ENCODE data around the gene DNAAF1. TPM values are rescaled to one million over a fixed set of nuclear protein-coding genes. Genes with fewer than 3 reads are reported as not detected.

DNAAF1 gene
- total RNA-seq (under 1 TPM in 2 of 4 donors, not detected in 2; 0.14 to 0.28 TPM), polyA plus RNA-seq (0.68 TPM)
- long read RNA-seq, donor 1 = 0 reads
- long read RNA-seq, donor 2 = 0 reads
- long read RNA-seq, donor 3 = 0 reads
- long read RNA-seq, donor 4 = 0 reads

DNA sequence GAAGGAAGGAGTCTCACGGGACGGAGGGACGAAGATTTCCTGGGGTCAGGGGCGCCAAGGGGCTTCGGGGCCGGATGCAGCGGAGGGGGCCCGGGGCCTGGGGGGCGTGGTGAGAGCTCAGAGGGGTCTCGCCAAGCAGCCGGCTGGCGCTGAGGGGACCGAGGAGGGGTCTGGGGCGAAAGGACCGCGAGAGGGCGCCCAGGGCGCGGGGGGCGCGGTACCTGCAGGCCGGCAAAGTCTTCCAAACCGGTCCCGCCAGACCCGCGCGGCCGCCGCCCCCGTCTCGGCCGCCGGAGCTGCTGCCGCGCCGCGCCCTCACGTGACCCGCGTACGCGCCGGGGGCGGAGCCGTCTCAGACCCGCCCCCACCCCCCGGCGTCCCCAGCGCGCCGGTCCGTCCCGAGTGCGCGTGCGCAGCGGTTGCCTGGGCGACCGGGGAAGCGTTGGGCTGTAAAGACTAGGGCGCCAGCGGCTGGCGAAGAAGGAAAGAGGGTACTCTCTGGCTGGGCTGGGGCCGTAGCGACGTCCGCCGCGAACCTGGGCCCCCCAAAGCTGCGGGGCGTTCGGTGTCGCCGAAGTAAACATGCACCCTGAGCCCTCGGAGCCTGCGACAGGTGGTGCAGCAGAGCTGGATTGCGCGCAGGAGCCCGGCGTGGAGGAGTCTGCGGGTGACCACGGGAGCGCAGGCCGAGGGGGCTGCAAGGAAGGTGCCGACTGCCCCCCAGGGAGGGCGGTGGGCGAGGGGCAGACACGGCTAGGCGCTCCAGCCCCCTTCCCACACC is at the start of gene DNAAF1, which contains the start of gene HSDL1:
TSS of gene DNAAF1 (plus strand) at position 450 of the 781 bp plus-strand sequence. CDS start at position 583, 133 bp downstream.
TSS of gene HSDL1 (minus strand) at position 319 of the 781 bp plus-strand sequence. CDS start 13,856 bp downstream, outside the sequence.
- peak; percentile 96 for ATAC-seq

DNA sequence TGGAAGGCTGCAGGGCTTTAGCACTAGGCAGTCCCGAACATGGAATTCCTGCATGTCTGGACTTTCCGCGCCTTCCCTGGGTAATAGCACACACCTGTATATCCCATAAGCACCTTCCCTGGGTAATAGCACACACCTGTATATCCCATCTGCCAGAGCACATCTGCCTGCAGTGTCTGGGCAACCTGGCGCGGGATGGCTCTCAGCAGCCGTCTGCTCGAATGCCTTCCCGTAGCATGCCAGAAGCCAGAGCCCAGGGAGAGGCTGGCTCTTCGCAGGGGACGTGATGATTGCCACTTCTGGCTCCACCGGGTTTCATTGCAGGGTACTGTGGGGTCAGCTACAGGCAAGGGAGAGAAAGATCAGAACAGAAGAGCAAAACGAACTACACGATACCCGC is 49.6 kb upstream of the DNAAF1 start:
- no peak overlapping the region for H3K27ac ChIP-seq (ENCODE audit: low read length)
- H3K27me3 ChIP-seq (ENCODE audit: control insufficient read depth, insufficient read depth) = no peaks in the 10 kb centered on the region
- ATAC-seq (peak; percentile 27 to 29), DNase-seq (peak in 1 of 3 donors; percentile 44)
- no peaks in the 10 kb centered on the region for H3K9me3 ChIP-seq (ENCODE audit: control insufficient read depth, low read length)
- H3K4me1 ChIP-seq (ENCODE audit: control insufficient read depth, insufficient read depth, low read length) = no peaks in the 10 kb centered on the region
- intact Hi-C loops (cut with DNase I) = no loop called here
- WGBS = 76% methylated on average over 14 of the region's 14 CpGs
- H3K4me3 ChIP-seq (ENCODE audit: low read length) = no peak overlapping the region

More for the DNA sequence above, at the start of gene DNAAF1, which contains the start of gene HSDL1:
- peak; percentile 89 to 97 (median 96) for DNase-seq
- H3K9me3 ChIP-seq (ENCODE audit: control insufficient read depth, low read length) = no peaks in the 10 kb centered on the region
- no peaks in the 10 kb centered on the region for H3K4me1 ChIP-seq (ENCODE audit: control insufficient read depth, insufficient read depth, low read length)
- WGBS = under 1% methylated on average over 89 of the region's 89 CpGs
- no peaks in the 10 kb centered on the region for H3K27me3 ChIP-seq (ENCODE audit: control insufficient read depth, insufficient read depth)
- H3K27ac ChIP-seq (ENCODE audit: low read length) = peak within 1 kb of the TSS; percentile 53
- H3K4me3 ChIP-seq (ENCODE audit: low read length) = peak within 1 kb of the TSS; percentile 96
- intact Hi-C loops (cut with DNase I) = no loop called here

DNA sequence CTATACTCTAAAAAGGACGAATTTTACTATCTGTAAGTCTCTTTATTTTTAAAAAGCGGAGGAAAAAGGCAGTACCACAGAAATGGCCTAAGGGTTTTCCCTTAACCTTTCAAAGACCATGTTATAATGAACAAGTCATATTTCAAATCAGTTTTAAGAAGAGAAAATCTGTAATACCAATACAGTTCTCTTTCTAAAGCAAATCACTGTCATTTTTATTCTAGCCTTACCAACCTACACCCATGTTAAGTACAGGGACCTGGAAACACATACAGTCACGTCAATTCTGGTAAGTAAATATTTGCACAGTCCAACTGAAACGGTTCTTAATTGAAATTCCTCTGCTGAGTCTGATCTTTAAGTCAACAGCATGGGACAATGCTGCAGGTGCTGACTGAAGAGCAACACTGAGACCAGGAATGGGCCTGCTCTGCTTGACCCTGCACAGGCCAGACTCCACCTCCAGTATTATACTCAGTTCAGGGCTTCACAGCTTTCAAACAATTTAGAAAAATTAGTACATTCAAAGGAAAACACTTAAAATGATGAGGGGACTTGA is 48.6 kb upstream of the DNAAF1 start:
- Histone ChIP-seq H3K9me3 (ENCODE audit: control insufficient read depth, low read length) (no peaks in the 10 kb centered on the region), H3K27ac (ENCODE audit: low read length) (no peak overlapping the region)
- ATAC-seq = peak in 1 of 2 donors; percentile 12

DNA sequence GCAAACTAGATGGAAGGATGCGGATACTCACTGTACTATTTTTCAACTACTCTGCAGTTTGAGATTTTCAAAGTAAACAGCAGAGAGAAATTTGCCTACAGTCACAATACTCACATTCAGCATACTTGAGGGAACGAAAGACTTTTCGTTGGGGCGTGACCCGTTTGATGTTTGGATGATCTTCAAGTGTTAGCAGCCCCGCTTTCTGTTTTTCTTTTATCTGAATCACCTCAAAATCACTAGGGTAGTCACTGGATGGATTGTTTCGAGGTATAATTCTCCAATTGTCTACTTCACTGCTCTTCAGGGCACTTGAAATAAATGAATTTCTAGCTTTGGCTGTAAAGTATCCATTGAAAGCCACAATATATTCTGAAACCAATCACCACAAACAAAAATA is 46.2 kb upstream of the DNAAF1 start:
- H3K27ac ChIP-seq (ENCODE audit: low read length) = no peak overlapping the region
- WGBS = 93% methylated on average over 7 of the region's 7 CpGs
- ATAC-seq (no peak), DNase-seq (no peak)
- H3K9me3 ChIP-seq (ENCODE audit: control insufficient read depth, low read length) = no peaks in the 10 kb centered on the region
- intact Hi-C loops (cut with DNase I) = no loop called here
- no peaks in the 10 kb centered on the region for H3K27me3 ChIP-seq (ENCODE audit: control insufficient read depth, insufficient read depth)
- H3K4me3 ChIP-seq (ENCODE audit: low read length) = no peak overlapping the region
- H3K4me1 ChIP-seq (ENCODE audit: control insufficient read depth, insufficient read depth, low read length) = peaks cover 3% of the 10 kb centered on the region

More for the DNA sequence above, 48.6 kb upstream of the DNAAF1 start:
- 76% methylated on average over 4 of the region's 4 CpGs for WGBS
- H3K4me3 ChIP-seq (ENCODE audit: low read length) = no peak overlapping the region
- DNase-seq = no peak
- intact Hi-C loops (cut with DNase I) = no loop called here
- no peaks in the 10 kb centered on the region for H3K27me3 ChIP-seq (ENCODE audit: control insufficient read depth, insufficient read depth)
- H3K4me1 ChIP-seq (ENCODE audit: control insufficient read depth, insufficient read depth, low read length) = no peaks in the 10 kb centered on the region

DNA sequence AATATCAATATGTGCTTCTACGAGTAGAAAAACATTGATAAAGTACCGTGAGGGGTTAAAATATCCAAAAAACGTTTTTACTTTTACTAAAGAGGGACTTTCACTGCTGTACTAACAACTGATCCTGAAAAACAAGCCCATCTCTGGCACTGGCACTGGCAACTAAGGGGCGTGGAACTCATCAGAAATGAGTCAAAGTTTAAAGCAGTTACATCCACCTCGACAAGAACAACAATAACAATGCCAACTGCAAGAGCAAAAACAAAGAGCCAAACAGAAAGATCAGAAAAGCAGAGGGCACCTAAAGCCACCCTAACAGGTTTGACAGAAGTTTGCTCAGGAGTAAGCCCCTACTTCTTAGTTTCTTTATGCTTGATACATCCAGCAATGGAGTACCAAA is 41.4 kb upstream of the DNAAF1 start:
- H3K4me3 ChIP-seq (ENCODE audit: low read length) = no peak overlapping the region
- ATAC-seq (no peak), DNase-seq (no peak)
- H3K27me3 ChIP-seq (ENCODE audit: control insufficient read depth, insufficient read depth) = no peaks in the 10 kb centered on the region
- 63% methylated on average over 5 of the region's 5 CpGs for WGBS
- intact Hi-C loops (cut with DNase I) = no loop called here
- no peak overlapping the region for H3K27ac ChIP-seq (ENCODE audit: low read length)
- H3K4me1 ChIP-seq (ENCODE audit: control insufficient read depth, insufficient read depth, low read length) = peaks cover 3% of the 10 kb centered on the region
- H3K9me3 ChIP-seq (ENCODE audit: control insufficient read depth, low read length) = no peaks in the 10 kb centered on the region

DNA sequence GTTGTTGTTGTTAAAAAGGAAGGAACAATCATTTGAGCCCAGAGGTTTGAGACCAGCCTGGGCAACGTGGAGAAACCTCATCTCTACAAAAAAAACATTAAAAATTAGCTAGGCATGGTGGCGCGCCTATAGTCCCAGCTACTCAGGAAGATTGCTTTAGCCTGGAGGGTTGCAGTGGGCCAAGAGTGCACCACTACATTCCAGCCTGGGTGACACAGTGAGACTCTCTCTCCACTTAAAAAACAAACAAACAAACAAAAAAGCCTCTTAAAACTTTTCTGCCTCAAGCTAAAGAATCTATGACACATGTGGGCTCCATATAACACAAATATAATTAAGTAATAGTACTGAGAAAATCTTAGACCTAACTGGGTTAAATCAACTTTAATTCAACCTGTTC is 40.9 kb upstream of the DNAAF1 start:
- ATAC-seq (no peak), DNase-seq (no peak)
- H3K27ac ChIP-seq (ENCODE audit: low read length) = no peak overlapping the region
- 81% methylated on average over 3 of the region's 3 CpGs for WGBS
- H3K27me3 ChIP-seq (ENCODE audit: control insufficient read depth, insufficient read depth) = no peaks in the 10 kb centered on the region
- H3K9me3 ChIP-seq (ENCODE audit: control insufficient read depth, low read length) = no peaks in the 10 kb centered on the region
- H3K4me1 ChIP-seq (ENCODE audit: control insufficient read depth, insufficient read depth, low read length) = peaks cover 3% of the 10 kb centered on the region
- H3K4me3 ChIP-seq (ENCODE audit: low read length) = no peak overlapping the region
- intact Hi-C loops (cut with DNase I) = no loop called here

DNA sequence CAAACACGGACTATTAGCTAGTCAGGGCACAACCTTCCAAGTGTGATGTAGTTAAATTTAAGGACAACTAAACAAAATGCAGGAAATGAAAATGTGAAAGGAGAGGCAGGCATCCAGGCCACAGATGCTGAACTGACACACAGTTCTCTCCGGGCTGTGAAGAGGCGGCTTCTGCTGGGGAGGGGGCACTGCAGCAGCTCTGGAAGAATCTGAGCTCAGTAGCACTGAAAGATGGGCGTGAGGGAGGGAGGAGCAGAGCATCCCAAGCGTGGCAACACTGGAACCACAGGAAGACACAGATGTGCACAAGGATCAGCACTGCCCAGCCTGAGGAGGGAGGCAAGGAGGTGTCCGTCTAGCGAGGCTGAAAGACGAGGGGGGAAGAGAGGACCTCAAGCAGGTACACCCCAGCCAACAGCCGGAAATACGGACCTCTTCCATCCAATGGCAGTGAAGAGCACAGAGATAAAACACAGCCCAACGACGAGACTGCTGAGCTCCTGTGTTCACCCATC is 39.8 kb upstream of the DNAAF1 start:
- H3K27me3 ChIP-seq (ENCODE audit: control insufficient read depth, insufficient read depth) = no peaks in the 10 kb centered on the region
- H3K27ac ChIP-seq (ENCODE audit: low read length) = no peak overlapping the region
- H3K4me1 ChIP-seq (ENCODE audit: control insufficient read depth, insufficient read depth, low read length) = peaks cover 3% of the 10 kb centered on the region
- H3K9me3 ChIP-seq (ENCODE audit: control insufficient read depth, low read length) = no peaks in the 10 kb centered on the region
- intact Hi-C loops (cut with DNase I) = no loop called here
- no peak overlapping the region for H3K4me3 ChIP-seq (ENCODE audit: low read length)
- WGBS = 67% methylated on average over 12 of the region's 12 CpGs
- no peak for DNase-seq
- ATAC-seq = no peak

DNA sequence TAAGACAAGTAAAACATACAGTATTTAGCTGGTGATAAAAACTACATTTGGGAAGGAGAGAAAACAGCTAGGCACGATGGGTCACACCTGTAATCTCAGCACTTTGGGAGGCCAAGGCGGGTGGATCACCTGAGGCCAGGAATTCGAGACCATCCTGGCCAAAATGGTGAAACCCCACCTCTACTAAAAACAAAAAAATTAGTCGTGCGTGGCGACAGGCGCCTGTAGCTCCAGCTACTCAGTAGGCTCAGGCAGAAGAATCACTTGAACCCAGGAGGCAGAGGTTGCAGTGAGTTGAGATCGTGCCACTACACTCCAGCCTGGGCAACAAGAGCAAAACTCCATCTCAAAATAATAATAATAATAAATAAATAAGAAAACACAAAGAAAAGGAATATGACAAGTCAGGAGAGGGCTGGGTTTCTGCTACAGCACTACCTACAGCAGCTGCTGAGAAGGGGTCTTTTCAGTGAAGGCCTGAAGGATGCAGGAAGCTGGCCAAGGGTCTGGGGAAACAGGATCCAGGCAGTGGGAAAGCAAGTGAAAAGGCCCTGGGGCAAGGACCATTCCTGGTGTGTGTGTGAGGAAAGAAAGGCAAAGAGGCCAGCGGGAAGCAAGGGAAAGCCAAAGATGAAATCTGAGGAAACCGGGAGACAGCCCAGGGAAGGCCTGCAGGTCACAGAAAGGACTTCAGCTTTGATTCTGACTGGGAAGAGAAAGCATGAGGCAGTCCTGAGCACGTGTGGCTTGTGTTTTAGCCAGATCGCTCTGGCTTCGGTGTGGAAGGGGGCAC is 39.0 kb upstream of the DNAAF1 start:
- DNase-seq (no peak), ATAC-seq (no peak)
- intact Hi-C loops (cut with DNase I) = no loop called here
- no peak overlapping the region for H3K4me3 ChIP-seq (ENCODE audit: low read length)
- 82% methylated on average over 13 of the region's 13 CpGs for WGBS
- peak overlapping the region; percentile 36 for H3K27ac ChIP-seq (ENCODE audit: low read length)
- peaks cover 3% of the 10 kb centered on the region for H3K4me1 ChIP-seq (ENCODE audit: control insufficient read depth, insufficient read depth, low read length)
- no peaks in the 10 kb centered on the region for H3K9me3 ChIP-seq (ENCODE audit: control insufficient read depth, low read length)
- H3K27me3 ChIP-seq (ENCODE audit: control insufficient read depth, insufficient read depth) = no peaks in the 10 kb centered on the region

DNA sequence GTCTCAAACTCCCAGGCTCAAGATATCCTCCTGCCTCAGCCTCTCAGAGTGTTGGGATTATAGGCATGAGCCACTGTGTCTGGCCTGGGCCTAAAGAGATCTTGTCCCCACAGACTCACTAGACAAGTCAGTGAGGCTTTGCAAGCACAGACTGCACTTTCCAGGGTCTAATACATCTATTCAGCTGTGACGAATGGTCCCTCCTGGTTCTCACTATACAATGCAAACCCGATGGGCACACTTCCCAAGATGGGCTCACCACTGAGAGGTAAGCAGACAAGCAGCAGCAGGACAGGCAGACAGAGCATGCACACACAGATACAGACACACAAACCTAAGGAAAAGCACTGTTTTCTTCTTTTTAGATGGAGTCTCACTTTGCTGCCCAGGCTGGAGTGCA is 37.2 kb upstream of the DNAAF1 start:
- no peak overlapping the region for H3K27ac ChIP-seq (ENCODE audit: low read length)
- H3K4me1 ChIP-seq (ENCODE audit: control insufficient read depth, insufficient read depth, low read length) = peaks cover 3% of the 10 kb centered on the region
- no peak overlapping the region for H3K4me3 ChIP-seq (ENCODE audit: low read length)
- no peaks in the 10 kb centered on the region for H3K9me3 ChIP-seq (ENCODE audit: control insufficient read depth, low read length)
- 78% methylated on average over 2 of the region's 2 CpGs for WGBS
- intact Hi-C loops (cut with DNase I) = no loop called here
- H3K27me3 ChIP-seq (ENCODE audit: control insufficient read depth, insufficient read depth) = no peaks in the 10 kb centered on the region
- ATAC-seq = no peak
- DNase-seq = no peak

DNA sequence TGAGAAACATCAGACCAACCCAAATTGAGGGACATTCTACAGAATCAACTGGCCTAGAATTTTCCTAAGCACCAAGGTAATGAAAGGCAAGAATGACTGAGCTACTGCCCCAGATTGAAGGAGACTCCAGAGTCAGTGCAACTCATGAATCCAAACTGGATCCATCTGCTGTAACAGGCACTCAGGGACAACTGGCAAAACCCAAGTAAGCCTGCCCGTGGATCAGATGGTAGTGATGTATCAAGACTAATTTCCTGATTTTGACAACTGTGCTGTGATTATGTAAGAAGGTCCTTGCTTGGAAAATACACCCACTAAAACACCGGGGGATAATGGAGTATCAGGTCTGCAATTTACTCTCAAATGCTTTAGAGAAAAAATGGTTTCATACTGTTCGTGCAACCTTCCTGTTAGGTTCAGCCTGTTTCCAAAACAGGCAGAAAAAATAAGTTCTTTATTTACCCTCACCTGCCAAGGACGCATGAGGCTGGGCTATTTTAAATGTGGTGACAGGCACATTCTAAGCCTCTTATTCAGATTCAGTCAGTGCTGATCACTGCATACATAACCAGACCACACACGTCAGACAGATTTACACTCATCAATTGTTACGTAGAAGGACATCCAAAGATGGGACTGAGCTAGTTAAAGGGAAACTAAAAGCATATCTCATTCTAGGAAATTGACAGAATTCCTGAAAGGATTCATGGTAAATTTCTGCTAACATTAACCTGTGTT is 35.3 kb upstream of the DNAAF1 start:
- Histone ChIP-seq H3K9me3 (ENCODE audit: control insufficient read depth, low read length) (no peaks in the 10 kb centered on the region), H3K27me3 (ENCODE audit: control insufficient read depth, insufficient read depth) (no peaks in the 10 kb centered on the region), H3K4me1 (ENCODE audit: control insufficient read depth, insufficient read depth, low read length) (no peaks in the 10 kb centered on the region), H3K4me3 (ENCODE audit: low read length) (no peak overlapping the region), H3K27ac (ENCODE audit: low read length) (peak overlapping the region; percentile 49)
- WGBS = 55% methylated on average over 6 of the region's 6 CpGs
- ATAC-seq (peak; percentile 48 to 78), DNase-seq (no peak)
- intact Hi-C loops (cut with DNase I) = no loop called here
